Osteoblast (primary cell): ENCODE measurements around the gene LYPD8. TPM values are rescaled to one million over a fixed set of nuclear protein-coding genes. Genes with fewer than 3 reads are reported as not detected.
"Not testable (repeated sequence)": the region's sequence is repeated elsewhere in the genome, so short reads cannot be mapped to it uniquely, and the experiment has no call there.

Experiments
- DNase-seq: peaks from one replicate; pipeline ENCODE4 v3.0.0; 2011; ENCODE audit warnings: low spot score, mixed read lengths; ENCODE audit not compliant: insufficient read length; ENCODE audit errors: missing footprints
- H2AFZ ChIP-seq: 2 replicates; pipeline ENCODE4 v1.6.0; 2011; ENCODE audit warnings: mild to moderate bottlenecking, low read length
- H3K27ac ChIP-seq: 2 replicates; pipeline ENCODE4 v1.5.1; 2011; ENCODE audit warnings: mild to moderate bottlenecking, low read depth, low read length, moderate library complexity
- H3K27me3 ChIP-seq: 2 replicates; pipeline ENCODE4 v1.6.0; 2012; ENCODE audit warnings: mild to moderate bottlenecking, control low read depth, inconsistent platforms, low read length, moderate library complexity; ENCODE audit not compliant: insufficient read depth
- H3K36me3 ChIP-seq: 2 replicates; pipeline ENCODE4 v1.5.1; 2011; ENCODE audit warnings: mild to moderate bottlenecking, low read length, control low read depth, moderate library complexity; ENCODE audit not compliant: insufficient read depth
- H3K4me1 ChIP-seq: 2 replicates; pipeline ENCODE4 v1.5.1; 2011; ENCODE audit warnings: mild to moderate bottlenecking, low read length, control low read depth, moderate library complexity; ENCODE audit not compliant: insufficient read depth
- H3K4me2 ChIP-seq: 2 replicates; pipeline ENCODE4 v1.6.0; 2011; ENCODE audit warnings: mild to moderate bottlenecking, low read length; ENCODE audit not compliant: insufficient read depth
- H3K4me3 ChIP-seq: fragments of 200-600 bp; sonication (generic); 3 replicates; pipeline ENCODE4 v1.5.1; 2012; ENCODE audit warnings: mild to moderate bottlenecking, low read length, inconsistent platforms; ENCODE audit not compliant: insufficient read depth
- H3K79me2 ChIP-seq: 2 replicates; pipeline ENCODE4 v1.6.0; 2012; ENCODE audit warnings: mild to moderate bottlenecking, low read length, control low read depth, inconsistent platforms; ENCODE audit not compliant: insufficient read depth
- H3K9me3 ChIP-seq: 2 replicates; pipeline ENCODE4 v1.5.1; 2011; ENCODE audit warnings: low read depth, low read length, control low read depth
- H4K20me1 ChIP-seq: 2 replicates; pipeline ENCODE4 v1.6.0; 2012; ENCODE audit warnings: mild to moderate bottlenecking, low read length, control low read depth; ENCODE audit not compliant: insufficient read depth
- total RNA-seq: library from RNA; depleted of rRNA; stranded (reverse); fragments of >200 nt; gene quantifications from 2 replicates; pipeline ENCODE4 v1.2.3, GENCODE V29; 2012
- TF ChIP-seq, protein P1 (sequence below): IDR thresholded peaks from 2 replicates; pipeline ENCODE4 v1.5.1; 2011; ENCODE audit warnings: mild to moderate bottlenecking, low read depth, low read length, moderate library complexity; ENCODE audit errors: extremely low read depth

The LYPD8 gene
- total RNA-seq, 1 donor = not detected

DNA sequence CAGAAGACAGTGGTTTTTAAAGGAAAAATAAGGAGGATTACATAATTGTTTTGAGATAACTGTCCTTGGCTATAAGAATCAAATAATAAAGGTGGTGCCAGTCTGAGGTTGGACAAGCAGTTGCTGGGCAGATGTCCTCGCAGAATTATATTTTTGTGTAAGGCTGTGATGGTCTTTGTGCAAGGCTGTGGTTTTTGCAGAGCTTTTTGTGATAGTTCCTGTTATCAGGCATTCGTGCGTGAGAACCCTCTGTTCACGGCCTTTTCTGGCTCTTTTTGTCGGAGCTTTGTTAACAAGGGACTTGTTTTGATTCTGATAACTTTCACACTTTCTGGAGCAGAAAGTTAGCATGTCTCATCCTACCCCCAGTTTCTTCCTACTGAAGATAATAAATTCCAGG is 36.8 kb upstream of the LYPD8 start:
- H2AFZ ChIP-seq = no peak overlapping the region
- no peaks in the 10 kb centered on the region for H3K36me3 ChIP-seq
- TF ChIP-seq, protein P1, sequence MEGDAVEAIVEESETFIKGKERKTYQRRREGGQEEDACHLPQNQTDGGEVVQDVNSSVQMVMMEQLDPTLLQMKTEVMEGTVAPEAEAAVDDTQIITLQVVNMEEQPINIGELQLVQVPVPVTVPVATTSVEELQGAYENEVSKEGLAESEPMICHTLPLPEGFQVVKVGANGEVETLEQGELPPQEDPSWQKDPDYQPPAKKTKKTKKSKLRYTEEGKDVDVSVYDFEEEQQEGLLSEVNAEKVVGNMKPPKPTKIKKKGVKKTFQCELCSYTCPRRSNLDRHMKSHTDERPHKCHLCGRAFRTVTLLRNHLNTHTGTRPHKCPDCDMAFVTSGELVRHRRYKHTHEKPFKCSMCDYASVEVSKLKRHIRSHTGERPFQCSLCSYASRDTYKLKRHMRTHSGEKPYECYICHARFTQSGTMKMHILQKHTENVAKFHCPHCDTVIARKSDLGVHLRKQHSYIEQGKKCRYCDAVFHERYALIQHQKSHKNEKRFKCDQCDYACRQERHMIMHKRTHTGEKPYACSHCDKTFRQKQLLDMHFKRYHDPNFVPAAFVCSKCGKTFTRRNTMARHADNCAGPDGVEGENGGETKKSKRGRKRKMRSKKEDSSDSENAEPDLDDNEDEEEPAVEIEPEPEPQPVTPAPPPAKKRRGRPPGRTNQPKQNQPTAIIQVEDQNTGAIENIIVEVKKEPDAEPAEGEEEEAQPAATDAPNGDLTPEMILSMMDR = no peak

DNA sequence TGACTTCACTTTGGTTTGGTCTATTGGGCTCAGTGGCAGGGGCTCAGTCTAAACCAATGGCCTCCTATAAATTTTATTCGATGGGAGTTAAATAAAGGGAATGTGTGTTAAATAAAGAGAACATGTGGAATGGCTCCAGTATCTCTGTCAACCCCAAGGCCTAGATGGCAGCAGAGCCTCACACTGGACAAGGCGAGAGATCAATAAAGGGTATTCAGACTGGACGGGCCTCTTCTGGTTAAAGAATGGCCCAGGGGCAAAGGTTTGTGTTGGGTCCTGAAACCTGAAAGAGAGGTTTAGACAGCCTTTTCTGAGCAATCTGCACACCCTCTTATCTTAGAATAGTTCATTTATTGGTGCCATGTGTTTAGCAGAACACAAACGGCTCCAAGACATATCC is 35.5 kb upstream of the LYPD8 start:
- Histone ChIP-seq H3K27ac (no peak overlapping the region), H3K36me3 (no peaks in the 10 kb centered on the region), H3K4me1 (no peaks in the 10 kb centered on the region), H3K79me2 (no peaks in the 10 kb centered on the region), H2AFZ (no peak overlapping the region), H4K20me1 (no peaks in the 10 kb centered on the region), H3K9me3 (no peaks in the 10 kb centered on the region), H3K4me3 (no peak overlapping the region), H3K4me2 (no peak overlapping the region), H3K27me3 (no peaks in the 10 kb centered on the region)
- TF ChIP-seq, protein P1 = no peak
- DNase-seq = no peak

More for the DNA sequence above, 36.8 kb upstream of the LYPD8 start:
- Histone ChIP-seq H3K27ac (no peak overlapping the region), H3K4me2 (no peak overlapping the region), H4K20me1 (no peaks in the 10 kb centered on the region), H3K27me3 (no peaks in the 10 kb centered on the region), H3K4me3 (no peak overlapping the region), H3K9me3 (no peaks in the 10 kb centered on the region), H3K79me2 (no peaks in the 10 kb centered on the region), H3K4me1 (no peaks in the 10 kb centered on the region)
- DNase-seq = no peak

DNA sequence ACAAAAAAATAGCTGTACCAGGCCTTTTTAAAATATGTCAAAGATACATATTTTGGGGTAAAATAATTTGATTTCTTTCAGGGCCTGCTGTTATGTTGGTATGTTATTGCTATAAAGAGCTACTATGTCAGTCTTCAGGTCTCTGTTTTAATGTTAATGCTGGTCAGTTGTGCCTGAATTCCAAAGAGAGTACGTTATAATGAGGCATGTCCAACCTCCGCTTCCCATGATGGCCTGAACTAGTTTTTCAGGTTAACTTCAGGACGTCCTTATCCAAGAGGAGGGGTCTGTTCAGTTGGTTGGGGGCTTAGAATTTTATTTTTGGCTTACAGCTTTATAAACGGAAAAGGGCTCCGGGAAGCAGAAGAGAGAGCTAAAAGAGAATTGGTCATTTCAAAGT is 34.9 kb upstream of the LYPD8 start:
- Histone ChIP-seq H3K9me3 (no peaks in the 10 kb centered on the region), H3K27me3 (no peaks in the 10 kb centered on the region), H4K20me1 (no peaks in the 10 kb centered on the region), H3K79me2 (no peaks in the 10 kb centered on the region), H3K27ac (no peak overlapping the region), H3K4me3 (no peak overlapping the region), H3K4me2 (no peak overlapping the region), H3K36me3 (no peaks in the 10 kb centered on the region), H2AFZ (no peak overlapping the region), H3K4me1 (no peaks in the 10 kb centered on the region)
- TF ChIP-seq, protein P1 = no peak
- DNase-seq = no peak

DNA sequence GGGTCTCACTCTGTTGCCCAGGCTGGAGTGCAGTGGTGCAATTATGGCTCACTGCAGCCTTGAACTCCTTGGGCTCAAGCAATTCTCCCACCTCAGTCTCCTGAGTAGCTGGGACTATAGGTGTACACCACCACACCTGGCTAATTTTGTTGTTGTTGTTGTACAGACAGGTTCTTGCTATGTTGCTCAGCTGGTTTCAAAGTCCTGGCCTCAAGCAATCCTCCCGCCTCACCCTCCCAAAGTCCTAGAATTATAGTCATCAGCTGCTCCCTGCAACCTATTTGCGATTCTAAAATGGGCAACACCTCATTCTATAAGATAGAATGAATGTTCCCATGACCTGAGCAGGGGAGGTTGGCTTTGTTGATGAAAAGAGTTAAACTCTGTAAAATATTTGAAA is 33.8 kb upstream of the LYPD8 start:
- not testable (repeated sequence) for H3K27me3 ChIP-seq, H3K36me3 ChIP-seq, H3K4me1 ChIP-seq, H3K4me3 ChIP-seq, H3K27ac ChIP-seq, H3K79me2 ChIP-seq, DNase-seq, H4K20me1 ChIP-seq, H3K9me3 ChIP-seq, H3K4me2 ChIP-seq, H2AFZ ChIP-seq
